GM06990 (cell line): ENCODE measurements around the gene SNRPA.

Experiments
- DNase-seq: peaks from one replicate; pipeline ENCODE4 v3.0.0-alpha.2; 2011; ENCODE audit not compliant: insufficient read length; ENCODE audit errors: extremely low read depth
- H3K27me3 ChIP-seq: replicated peaks from 2 replicates; pipeline ENCODE4 v1.6.0; 2011; ENCODE audit warnings: low read length; ENCODE audit not compliant: control insufficient read depth, insufficient read depth
- H3K36me3 ChIP-seq: 2 replicates; pipeline ENCODE4 v1.5.1; 2011; ENCODE audit warnings: low read length; ENCODE audit not compliant: control insufficient read depth, insufficient read depth
- H3K4me3 ChIP-seq: replicated peaks from 2 replicates; pipeline ENCODE4 v1.5.1; 2011; ENCODE audit warnings: low read depth, mild to moderate bottlenecking, control low read depth, low read length
- TF ChIP-seq, protein P1 (sequence below): IDR thresholded peaks from 2 replicates; pipeline ENCODE4 v1.5.1; 2011; ENCODE audit warnings: low read length, control low read depth, mild to moderate bottlenecking, inconsistent platforms; ENCODE audit not compliant: insufficient read depth, poor library complexity, severe bottlenecking

Gene SNRPA

DNA sequence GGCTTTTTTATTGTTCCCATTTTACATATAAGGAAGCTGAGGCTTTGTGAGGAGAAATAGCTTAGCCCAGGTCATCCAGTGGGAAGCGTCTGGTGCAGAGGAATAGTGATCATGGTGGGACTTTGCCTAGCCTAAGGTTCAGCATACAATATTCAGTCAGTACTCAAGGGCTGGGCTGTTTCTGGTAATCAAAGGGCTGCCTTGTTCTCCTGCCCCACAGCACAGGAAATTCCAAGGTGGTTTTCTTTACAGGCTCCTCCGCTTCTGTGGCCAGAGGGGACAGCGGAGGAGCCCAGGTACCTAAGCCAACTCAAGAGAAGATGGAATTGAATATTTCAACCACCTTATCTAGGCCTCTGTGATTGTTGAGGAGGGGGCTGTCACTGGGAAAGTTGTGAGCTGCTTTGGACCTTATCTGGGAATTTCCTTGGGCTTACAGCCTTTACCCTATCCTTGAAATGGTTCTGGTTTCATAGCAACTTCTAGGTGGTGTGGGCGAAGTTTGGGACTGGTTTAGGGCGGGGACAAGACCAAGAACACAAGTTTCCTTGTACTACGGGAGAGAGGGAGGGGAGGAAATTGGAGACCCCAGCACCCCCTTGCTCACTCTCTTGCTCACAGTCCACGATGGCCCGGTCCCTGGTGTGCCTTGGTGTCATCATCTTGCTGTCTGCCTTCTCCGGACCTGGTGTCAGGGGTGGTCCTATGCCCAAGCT is 24.1 kb downstream of the SNRPA start, which contains the start of gene MIA:
Gene MIA, plus strand, starts transcription at position 606 of the 716 bp plus-strand sequence. Its CDS starts 22 bp downstream, at position 628.
- H3K36me3 ChIP-seq, result no peaks in the 10 kb centered on the region
- H3K4me3 ChIP-seq, result no peak within 1 kb of the TSS
- H3K27me3 ChIP-seq, result no peaks in the 10 kb centered on the region
- no peak for DNase-seq
- TF ChIP-seq, protein P1, sequence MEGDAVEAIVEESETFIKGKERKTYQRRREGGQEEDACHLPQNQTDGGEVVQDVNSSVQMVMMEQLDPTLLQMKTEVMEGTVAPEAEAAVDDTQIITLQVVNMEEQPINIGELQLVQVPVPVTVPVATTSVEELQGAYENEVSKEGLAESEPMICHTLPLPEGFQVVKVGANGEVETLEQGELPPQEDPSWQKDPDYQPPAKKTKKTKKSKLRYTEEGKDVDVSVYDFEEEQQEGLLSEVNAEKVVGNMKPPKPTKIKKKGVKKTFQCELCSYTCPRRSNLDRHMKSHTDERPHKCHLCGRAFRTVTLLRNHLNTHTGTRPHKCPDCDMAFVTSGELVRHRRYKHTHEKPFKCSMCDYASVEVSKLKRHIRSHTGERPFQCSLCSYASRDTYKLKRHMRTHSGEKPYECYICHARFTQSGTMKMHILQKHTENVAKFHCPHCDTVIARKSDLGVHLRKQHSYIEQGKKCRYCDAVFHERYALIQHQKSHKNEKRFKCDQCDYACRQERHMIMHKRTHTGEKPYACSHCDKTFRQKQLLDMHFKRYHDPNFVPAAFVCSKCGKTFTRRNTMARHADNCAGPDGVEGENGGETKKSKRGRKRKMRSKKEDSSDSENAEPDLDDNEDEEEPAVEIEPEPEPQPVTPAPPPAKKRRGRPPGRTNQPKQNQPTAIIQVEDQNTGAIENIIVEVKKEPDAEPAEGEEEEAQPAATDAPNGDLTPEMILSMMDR, result no peak

DNA sequence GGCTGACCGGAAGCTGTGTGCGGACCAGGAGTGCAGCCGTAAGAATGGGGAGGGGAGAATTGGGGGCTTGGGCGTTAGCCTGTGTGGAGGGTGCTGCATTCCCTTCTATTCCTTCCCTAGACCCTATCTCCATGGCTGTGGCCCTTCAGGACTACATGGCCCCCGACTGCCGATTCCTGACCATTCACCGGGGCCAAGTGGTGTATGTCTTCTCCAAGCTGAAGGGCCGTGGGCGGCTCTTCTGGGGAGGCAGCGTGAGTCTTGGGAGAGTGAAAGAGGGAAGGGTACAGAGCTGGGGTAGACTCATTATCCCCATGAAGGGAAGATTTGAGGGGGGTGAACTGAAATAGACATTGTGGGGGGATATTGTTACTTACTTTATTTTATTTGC is 24.6 kb downstream of the SNRPA start:
- DNase-seq, result no peak
- Histone ChIP-seq H3K36me3 (no peaks in the 10 kb centered on the region), H3K4me3 (no peak overlapping the region), H3K27me3 (no peaks in the 10 kb centered on the region)
- TF ChIP-seq, protein P1, result no peak

DNA sequence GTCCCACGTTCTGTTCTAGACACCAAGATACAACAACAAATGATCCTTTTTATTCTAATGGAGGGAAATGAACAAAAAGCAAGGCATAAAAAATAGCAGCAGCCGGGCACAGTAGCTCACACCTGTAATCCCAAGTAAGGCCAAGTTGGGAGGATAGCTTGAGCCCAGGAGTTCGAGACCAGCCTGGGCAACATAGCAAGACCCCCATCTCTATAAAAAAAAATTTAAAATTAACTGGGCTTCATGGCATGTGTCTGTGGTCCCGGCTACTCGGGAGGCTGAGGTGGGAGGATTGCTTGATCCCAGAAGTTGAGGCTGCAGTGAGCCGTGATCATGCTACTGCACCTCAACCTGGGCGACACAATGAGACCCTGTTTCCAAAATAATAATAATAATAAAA is 25.4 kb downstream of the SNRPA start:
- DNase-seq, result no peak
- TF ChIP-seq, protein P1, result no peak
- Histone ChIP-seq H3K27me3 (no peaks in the 10 kb centered on the region), H3K4me3 (no peak overlapping the region), H3K36me3 (no peaks in the 10 kb centered on the region)

DNA sequence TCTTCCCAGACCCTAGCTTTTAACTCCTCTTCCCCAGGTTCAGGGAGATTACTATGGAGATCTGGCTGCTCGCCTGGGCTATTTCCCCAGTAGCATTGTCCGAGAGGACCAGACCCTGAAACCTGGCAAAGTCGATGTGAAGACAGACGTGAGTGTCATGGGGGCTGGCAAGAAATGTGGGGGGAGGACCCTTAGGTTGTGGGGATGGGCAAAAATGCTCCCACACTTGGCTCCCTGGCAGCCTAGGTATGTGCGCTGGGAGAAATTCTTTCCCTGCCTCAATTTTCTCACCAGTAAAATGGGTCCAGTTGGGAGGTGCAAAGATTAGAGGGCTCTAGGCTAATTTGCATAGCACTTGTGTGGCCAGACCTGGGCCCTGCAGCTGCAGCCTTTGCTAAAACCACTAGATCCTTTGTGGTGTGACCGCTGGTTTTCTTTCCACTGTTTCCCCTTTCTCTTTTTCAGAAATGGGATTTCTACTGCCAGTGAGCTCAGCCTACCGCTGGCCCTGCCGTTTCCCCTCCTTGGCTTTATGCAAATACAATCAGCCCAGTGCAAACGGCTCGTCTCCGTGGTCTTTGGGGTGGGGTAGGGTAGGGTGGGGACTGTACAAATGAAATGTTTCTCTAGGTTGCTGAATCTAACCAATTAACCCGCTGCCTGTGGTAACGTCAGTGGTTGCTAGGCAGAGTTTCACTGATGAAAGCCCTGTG is 26.1 kb downstream of the SNRPA start:
- TF ChIP-seq, protein P1, result no peak
- Histone ChIP-seq H3K4me3 (peak overlapping the region; percentile 69), H3K36me3 (peaks cover 2% of the 10 kb centered on the region), H3K27me3 (no peaks in the 10 kb centered on the region)
- DNase-seq, result peak; percentile 87

DNA sequence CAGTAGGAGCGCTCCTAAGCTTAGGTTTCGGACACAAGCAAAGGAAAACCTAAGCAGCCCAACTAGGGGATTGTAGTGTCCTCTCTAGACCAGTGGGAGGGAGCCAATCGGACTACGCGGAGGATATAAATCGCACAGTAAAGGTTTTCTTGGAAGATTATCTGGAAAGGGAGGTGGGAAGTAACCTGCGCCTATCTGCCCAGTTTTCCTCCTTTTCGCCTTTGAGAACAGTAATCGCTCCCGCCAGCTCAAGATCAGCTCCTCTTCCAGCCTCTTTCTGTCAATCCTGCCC is 26.6 kb downstream of the SNRPA start:
- DNase-seq, result no peak
- TF ChIP-seq, protein P1, result no peak
- H3K36me3 ChIP-seq, result peaks cover 3% of the 10 kb centered on the region

More for the DNA sequence above, 26.6 kb downstream of the SNRPA start:
- no peaks in the 10 kb centered on the region for H3K27me3 ChIP-seq
- H3K4me3 ChIP-seq, result peak overlapping the region; percentile 69
